Endothelial cell of umbilical vein (primary cell): ENCODE measurements around the gene KRT33B. TPM values are rescaled to one million over a fixed set of nuclear protein-coding genes. Genes with fewer than 3 reads are reported as not detected.

Source experiments
- BruUV-seq: library from RNA; stranded (reverse); fragments of 400-500 nt; replicated peaks from 2 replicates; lab custom pipeline; 2021; lab: Mats Ljungman, UMichigan
- CTCF ChIA-PET: fragments of 300-600, 350-600 bp; sonication (Branson Sonifier 250); formaldehyde crosslinking; loops from one replicate; lab custom pipeline; 2021; ENCODE audit warnings: antibody characterized with exemption, inconsistent platforms; lab: Charles Lee
- POLR2A ChIA-PET: fragments of 300-600, 350-600 bp; sonication (Branson Sonifier 250); formaldehyde crosslinking; loops from one replicate; lab custom pipeline; 2021; ENCODE audit warnings: antibody characterized with exemption, inconsistent platforms; lab: Charles Lee
- DNase-seq: peaks from one replicate; pipeline ENCODE4 v3.0.0-alpha.2; 2011; ENCODE audit warnings: low read depth, low spot score
- FAIRE-seq: peaks from 2 replicates; lab custom pipeline; 2011; peaks lifted over from hg19 to GRCh38; lab: Jason Lieb, UNC
- H2AFZ ChIP-seq: 2 replicates; pipeline ENCODE4 v1.6.0; 2012; ENCODE audit warnings: low read depth, low read length, control low read depth, inconsistent platforms
- H3K27ac ChIP-seq: 2 replicates; pipeline ENCODE4 v1.5.1; 2011; ENCODE audit warnings: low read depth, mild to moderate bottlenecking, control low read depth, low read length, moderate library complexity; ENCODE audit not compliant: insufficient read depth
- H3K27me3 ChIP-seq, 2 experiments: 2 replicates each; pipeline versions ENCODE4 v1.6.0 to v1.6.1; 2011; ENCODE audit warnings: low read length in 2 of 2, mixed read lengths in 1 of 2; ENCODE audit not compliant: control insufficient read depth in 2 of 2, insufficient read depth in 2 of 2
- H3K36me3 ChIP-seq, 2 experiments: 2 replicates in 1 of 2; 3 replicates in 1 of 2; pipeline ENCODE4 v1.5.1; 2011; ENCODE audit warnings: low read length in 2 of 2, mild to moderate bottlenecking in 1 of 2, moderate library complexity in 1 of 2; ENCODE audit not compliant: control insufficient read depth in 2 of 2, insufficient read depth in 2 of 2; ENCODE audit errors: extremely low read depth in 1 of 2
- H3K4me1 ChIP-seq: 3 replicates; pipeline ENCODE4 v1.5.1; 2011; ENCODE audit warnings: mild to moderate bottlenecking, low read length; ENCODE audit not compliant: control insufficient read depth, insufficient read depth; ENCODE audit errors: extremely low read depth
- H3K4me2 ChIP-seq: 2 replicates; pipeline ENCODE4 v1.6.1; 2011; ENCODE audit warnings: low read length, control low read depth, mixed read lengths; ENCODE audit not compliant: insufficient read depth
- H3K4me3 ChIP-seq, 3 experiments: fragments of 200-600 bp in 1 of 3; sonication (generic), shearing (Covaris generic) in 1 of 3; replicated peaks in 1 of 3; 2 replicates each; pipeline ENCODE4 v1.5.1; 2011 to 2016; ENCODE audit warnings: control low read depth in 3 of 3, low read length in 3 of 3, mild to moderate bottlenecking in 2 of 3, inconsistent platforms in 1 of 3, low read depth in 1 of 3, moderate library complexity in 1 of 3; ENCODE audit not compliant: insufficient read depth in 1 of 3
- H3K79me2 ChIP-seq: 2 replicates; pipeline ENCODE4 v1.6.0; 2012; ENCODE audit warnings: low read length, inconsistent platforms; ENCODE audit not compliant: control insufficient read depth, insufficient read depth
- H3K9ac ChIP-seq: replicated peaks from 2 replicates; pipeline ENCODE3; 2011; ENCODE audit warnings: low read length, control low read depth; ENCODE audit not compliant: insufficient read depth; ENCODE audit errors: extremely low read depth
- H3K9me1 ChIP-seq: replicated peaks from 3 replicates; pipeline ENCODE4 v1.6.0; 2011; ENCODE audit warnings: mild to moderate bottlenecking, low read length; ENCODE audit not compliant: control insufficient read depth, insufficient read depth; ENCODE audit errors: extremely low read depth
- H3K9me3 ChIP-seq: replicated peaks from 2 replicates; pipeline ENCODE4 v1.5.1; 2012; ENCODE audit warnings: low read length, inconsistent platforms; ENCODE audit not compliant: control insufficient read depth, insufficient read depth
- H4K20me1 ChIP-seq: replicated peaks from 2 replicates; pipeline ENCODE3; 2011; ENCODE audit warnings: mild to moderate bottlenecking, low read length; ENCODE audit not compliant: control insufficient read depth, insufficient read depth; ENCODE audit errors: extremely low read depth
- EZH2 ChIP-seq: IDR thresholded peaks from 2 replicates; pipeline ENCODE4 v1.6.1; 2012; ENCODE audit warnings: borderline replicate concordance, low read depth, mild to moderate bottlenecking, moderate library complexity, low read length, inconsistent platforms; ENCODE audit not compliant: severe bottlenecking
- JUN ChIP-seq: IDR thresholded peaks from 2 replicates; pipeline ENCODE4 v1.6.1; 2011; ENCODE audit warnings: borderline replicate concordance, low read depth; ENCODE audit not compliant: insufficient read length, insufficient read depth
- MYC ChIP-seq: IDR thresholded peaks from one replicate; pipeline ENCODE4 v1.6.1; 2011; ENCODE audit warnings: mild to moderate bottlenecking, low read depth, low read length
- POLR2AphosphoS5 ChIP-seq: IDR thresholded peaks from 2 replicates; pipeline ENCODE4 v1.6.1; 2012; ENCODE audit warnings: low read depth, mild to moderate bottlenecking, control low read depth, low read length, moderate library complexity; ENCODE audit not compliant: insufficient read depth
- dilution Hi-C: fragments of 300-500 bp; cut with MboI; formaldehyde crosslinking; loops from one replicate; pipeline ENCODE4 v1.15.0; 2019; ENCODE audit warnings: low sequenced_read_pairs; ENCODE audit not compliant: extremely low pct_ligation_motif_present
- intact Hi-C: fragments of 100-400 bp; cut with micrococcal nuclease; formaldehyde crosslinking; loops from one replicate; pipeline ENCODE4 v1.10.0; 2022
- polyA plus RNA-seq, 4 experiments: library from polyadenylated mRNA; depleted of rRNA in 3 of 4; stranded (reverse) in 3 of 4; unstranded in 1 of 4; fragments of >200 nt; gene quantifications; 2 replicates each; pipeline versions ENCODE4 v1.2.1 to v1.2.3, GENCODE V29; 2011 to 2012; ENCODE audit warnings: missing spikeins in 1 of 4
- total RNA-seq: library from RNA; stranded (reverse); gene quantifications from 2 replicates; pipeline ENCODE4 v1.2.3, GENCODE V29; 2021
- TF ChIP-seq, protein P1 (sequence below), 2 donors: IDR thresholded peaks; 1 replicate in 1 of 2; 2 replicates in 1 of 2; pipeline ENCODE4 v1.5.1; 2011; ENCODE audit warnings: low read length in 2 of 2, mild to moderate bottlenecking in 2 of 2, moderate library complexity in 2 of 2, control low read depth in 1 of 2, inconsistent platforms in 1 of 2, low read depth in 1 of 2; ENCODE audit not compliant: insufficient read depth in 1 of 2; ENCODE audit errors: extremely low read depth in 1 of 2

The KRT33B gene
- total and polyA plus RNA-seq, 2 donors (not counting 3 experiments of a cell fraction or from before 2014, with no cell fraction given) = not detected

- Histone ChIP-seq H3K4me1 (no peaks in the 10 kb centered on the region), H3K27me3 (no peaks in the 10 kb centered on the region), H4K20me1 (no peaks in the 10 kb centered on the region), H3K79me2 (no peaks in the 10 kb centered on the region), H3K4me2 (no peak overlapping the region), H3K27ac (no peak overlapping the region), H3K4me3 (no peak overlapping the region), H2AFZ (no peak overlapping the region), H3K9ac (no peak overlapping the region), H3K36me3 (no peaks in the 10 kb centered on the region), H3K9me3 (no peaks in the 10 kb centered on the region), H3K9me1 (no peaks in the 10 kb centered on the region)
- intact Hi-C loops = no loop called here
- no peak for FAIRE-seq
- dilution Hi-C loops = no loop called here
- BruUV-seq = no TSS peak
- TF ChIP-seq, protein P1, sequence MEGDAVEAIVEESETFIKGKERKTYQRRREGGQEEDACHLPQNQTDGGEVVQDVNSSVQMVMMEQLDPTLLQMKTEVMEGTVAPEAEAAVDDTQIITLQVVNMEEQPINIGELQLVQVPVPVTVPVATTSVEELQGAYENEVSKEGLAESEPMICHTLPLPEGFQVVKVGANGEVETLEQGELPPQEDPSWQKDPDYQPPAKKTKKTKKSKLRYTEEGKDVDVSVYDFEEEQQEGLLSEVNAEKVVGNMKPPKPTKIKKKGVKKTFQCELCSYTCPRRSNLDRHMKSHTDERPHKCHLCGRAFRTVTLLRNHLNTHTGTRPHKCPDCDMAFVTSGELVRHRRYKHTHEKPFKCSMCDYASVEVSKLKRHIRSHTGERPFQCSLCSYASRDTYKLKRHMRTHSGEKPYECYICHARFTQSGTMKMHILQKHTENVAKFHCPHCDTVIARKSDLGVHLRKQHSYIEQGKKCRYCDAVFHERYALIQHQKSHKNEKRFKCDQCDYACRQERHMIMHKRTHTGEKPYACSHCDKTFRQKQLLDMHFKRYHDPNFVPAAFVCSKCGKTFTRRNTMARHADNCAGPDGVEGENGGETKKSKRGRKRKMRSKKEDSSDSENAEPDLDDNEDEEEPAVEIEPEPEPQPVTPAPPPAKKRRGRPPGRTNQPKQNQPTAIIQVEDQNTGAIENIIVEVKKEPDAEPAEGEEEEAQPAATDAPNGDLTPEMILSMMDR (IDR thresholded peaks at IDR 0.05; ENCODE audit: extremely low read depth in 1 of 2, insufficient read depth in 1 of 2, low read depth in 1 of 2, low read length in 2 of 2) = no peak
- TF ChIP-seq EZH2 (no peak), JUN (no peak)
- CTCF ChIA-PET = no interaction called here
- no peak for DNase-seq
- POLR2A ChIA-PET = no interaction called here
Measured at GRCh38 chr17:41343029-41343428, 26.6 kb downstream of the KRT33B start.

DNA sequence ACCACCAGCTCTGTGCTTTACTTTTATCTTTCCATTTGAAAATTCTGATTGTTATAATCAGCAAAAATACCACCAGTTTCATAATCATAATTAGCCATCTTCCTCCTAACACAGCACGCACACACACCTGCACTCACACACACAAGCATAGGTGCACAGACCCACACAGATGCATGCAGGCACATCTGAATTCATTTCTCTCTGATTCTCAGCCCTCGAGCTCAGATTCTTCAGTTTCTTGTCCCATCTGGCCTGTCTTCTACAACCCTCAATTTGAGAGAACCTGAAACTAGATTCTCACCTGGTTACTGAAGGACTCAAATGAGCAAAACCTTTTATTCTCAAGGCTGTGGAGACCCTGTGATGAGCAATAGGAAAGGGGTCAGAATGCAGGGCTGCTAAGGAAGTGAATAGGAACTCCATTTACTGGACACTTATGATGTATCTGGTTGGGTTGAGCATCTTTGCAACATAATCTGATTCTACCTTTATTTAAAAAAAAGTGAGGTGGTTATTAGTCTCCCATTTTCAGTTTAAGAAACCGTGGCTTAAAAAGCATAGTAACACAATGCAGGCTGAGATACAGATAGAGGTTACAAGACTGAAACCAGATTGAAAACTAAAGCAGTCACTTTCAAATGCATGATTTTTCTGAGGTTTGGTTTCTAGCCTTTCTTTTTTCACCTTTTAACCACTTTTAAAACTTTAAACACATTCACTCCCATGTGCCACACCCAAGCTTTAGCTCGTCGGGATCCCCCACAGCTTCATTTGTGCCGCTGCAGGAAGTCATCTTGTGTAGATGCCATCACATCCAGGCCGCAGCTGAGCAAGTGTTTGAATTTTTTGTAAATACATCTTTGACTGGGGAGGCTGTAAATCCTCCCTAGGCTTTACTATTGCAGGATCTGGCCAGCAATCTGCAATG, 28.4 kb downstream of the KRT33B start:
- TF ChIP-seq MYC = no peak
- no peak for TF ChIP-seq EZH2
- no peak for TF ChIP-seq POLR2AphosphoS5
- Histone ChIP-seq H3K27ac (no peak overlapping the region), H3K9me1 (no peaks in the 10 kb centered on the region), H3K4me1 (no peaks in the 10 kb centered on the region), H3K36me3 (no peaks in the 10 kb centered on the region), H3K9me3 (no peaks in the 10 kb centered on the region), H4K20me1 (no peaks in the 10 kb centered on the region), H3K4me3 (no peak overlapping the region), H3K27me3 (no peaks in the 10 kb centered on the region), H3K9ac (no peak overlapping the region), H2AFZ (no peak overlapping the region), H3K4me2 (no peak overlapping the region), H3K79me2 (no peaks in the 10 kb centered on the region)
- dilution Hi-C loops (no loop called here), intact Hi-C loops (no loop called here)
- no TSS peak for BruUV-seq
- no peak for FAIRE-seq
- no peak for DNase-seq
- CTCF ChIA-PET = interaction anchor here (0.8 to 1.5 kb wide), 2 partner anchors 10 to 12 kb away, joined by 3 to 4 read pairs; no protein-coding TSS in a partner anchor
- POLR2A ChIA-PET = no interaction called here
